ENCODE results near the gene NCAM1.

The NCAM1 gene

DNA sequence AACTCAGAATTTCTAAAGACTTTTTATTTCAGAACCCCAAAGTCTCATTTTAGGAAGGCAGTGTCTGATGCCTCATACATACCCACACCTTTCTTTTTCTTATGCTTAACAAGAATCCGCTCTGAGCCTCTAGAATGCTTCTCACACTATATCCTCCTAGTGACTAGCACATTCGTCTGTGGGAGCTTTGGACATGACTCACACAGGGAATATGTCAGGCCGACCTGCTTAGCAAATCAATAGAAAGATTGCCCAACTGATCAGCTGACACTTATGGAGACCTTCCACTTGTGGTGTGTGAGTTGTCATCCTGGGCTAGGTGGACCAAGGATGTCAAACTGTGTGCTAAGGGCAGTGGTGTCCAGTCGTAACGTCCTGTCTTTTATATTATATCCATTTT, 223.3 kb downstream of the NCAM1 start:
- H3K27ac Mint-ChIP-seq = no peak overlapping the region

DNA sequence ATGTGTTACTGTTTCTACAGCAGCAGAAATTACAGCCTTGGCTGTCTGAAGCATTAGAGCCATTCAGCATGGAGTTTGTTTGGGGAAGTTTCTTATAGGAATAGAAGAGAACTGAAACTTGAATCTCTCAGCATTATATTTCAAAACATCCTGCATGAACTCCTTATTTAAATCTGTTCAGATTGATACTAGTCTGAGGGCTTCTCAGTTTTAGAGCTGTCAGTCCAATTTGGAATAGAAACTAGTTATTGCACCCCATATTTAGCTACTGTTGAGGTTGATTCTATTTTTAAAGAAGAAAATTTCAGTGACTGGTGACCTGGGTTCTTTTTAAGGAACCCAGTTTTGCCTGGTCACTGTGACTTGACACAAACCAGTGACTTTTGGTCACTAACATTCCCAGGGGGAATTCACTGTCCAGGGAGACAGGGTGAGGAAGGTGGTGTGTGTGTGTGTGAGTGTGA, 227.2 kb downstream of the NCAM1 start:
- Mint-ChIP-seq H3K9me3 (no peaks in the 10 kb centered on the region), H3K27ac (no peak overlapping the region), H3K4me3 (no peak overlapping the region), H3K36me3 (ENCODE audit: low read depth) (no peaks in the 10 kb centered on the region), H3K27me3 (ENCODE audit: low read depth) (peaks cover 4% of the 10 kb centered on the region), H3K4me1 (ENCODE audit: low read depth) (no peaks in the 10 kb centered on the region)

More for the DNA sequence above, 223.3 kb downstream of the NCAM1 start:
- Mint-ChIP-seq H3K27me3 (ENCODE audit: low read depth) (no peaks in the 10 kb centered on the region), H3K9me3 (no peaks in the 10 kb centered on the region), H3K36me3 (ENCODE audit: low read depth) (no peaks in the 10 kb centered on the region), H3K4me3 (no peak overlapping the region), H3K4me1 (ENCODE audit: low read depth) (no peaks in the 10 kb centered on the region)

DNA sequence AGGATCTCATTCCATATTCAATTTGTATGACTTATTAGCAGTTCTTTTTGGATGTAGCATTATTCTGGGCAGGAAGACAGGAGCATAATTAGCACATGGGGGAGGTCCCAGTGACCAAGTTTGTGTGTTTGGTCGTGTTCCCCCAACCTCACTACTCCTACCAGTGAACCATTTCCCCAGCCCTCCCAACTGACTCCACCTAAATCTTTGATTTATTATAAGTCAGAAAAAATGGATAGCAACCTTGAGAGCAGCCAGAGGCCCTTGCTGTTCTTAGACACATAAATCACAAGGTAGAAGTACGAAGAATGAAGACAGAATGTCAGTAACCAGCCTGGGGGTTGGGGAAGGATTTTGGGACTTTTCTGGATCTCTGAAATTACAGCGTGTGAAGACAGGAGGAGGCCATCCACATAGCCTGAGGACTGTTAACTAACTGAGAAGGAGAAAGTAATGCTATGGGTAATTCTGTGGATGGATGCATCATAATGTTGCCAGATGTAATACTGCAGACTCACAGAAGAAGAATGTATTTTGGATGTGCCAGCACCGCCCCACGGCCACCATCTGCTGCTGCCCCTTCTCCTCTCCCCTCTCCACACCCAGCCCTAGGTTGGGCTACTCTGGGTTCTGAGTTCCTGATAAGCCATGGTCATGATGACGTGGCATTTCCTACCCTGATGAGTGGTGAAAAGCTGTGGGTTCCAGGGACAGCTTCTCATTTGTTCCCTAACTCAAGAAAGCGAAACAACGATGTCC, 228.9 kb downstream of the NCAM1 start:
- Mint-ChIP-seq H3K4me3 (no peak overlapping the region), H3K9me3 (no peaks in the 10 kb centered on the region), H3K36me3 (ENCODE audit: low read depth) (no peaks in the 10 kb centered on the region), H3K4me1 (ENCODE audit: low read depth) (no peaks in the 10 kb centered on the region), H3K27ac (no peak overlapping the region), H3K27me3 (ENCODE audit: low read depth) (peaks cover 6% of the 10 kb centered on the region)

DNA sequence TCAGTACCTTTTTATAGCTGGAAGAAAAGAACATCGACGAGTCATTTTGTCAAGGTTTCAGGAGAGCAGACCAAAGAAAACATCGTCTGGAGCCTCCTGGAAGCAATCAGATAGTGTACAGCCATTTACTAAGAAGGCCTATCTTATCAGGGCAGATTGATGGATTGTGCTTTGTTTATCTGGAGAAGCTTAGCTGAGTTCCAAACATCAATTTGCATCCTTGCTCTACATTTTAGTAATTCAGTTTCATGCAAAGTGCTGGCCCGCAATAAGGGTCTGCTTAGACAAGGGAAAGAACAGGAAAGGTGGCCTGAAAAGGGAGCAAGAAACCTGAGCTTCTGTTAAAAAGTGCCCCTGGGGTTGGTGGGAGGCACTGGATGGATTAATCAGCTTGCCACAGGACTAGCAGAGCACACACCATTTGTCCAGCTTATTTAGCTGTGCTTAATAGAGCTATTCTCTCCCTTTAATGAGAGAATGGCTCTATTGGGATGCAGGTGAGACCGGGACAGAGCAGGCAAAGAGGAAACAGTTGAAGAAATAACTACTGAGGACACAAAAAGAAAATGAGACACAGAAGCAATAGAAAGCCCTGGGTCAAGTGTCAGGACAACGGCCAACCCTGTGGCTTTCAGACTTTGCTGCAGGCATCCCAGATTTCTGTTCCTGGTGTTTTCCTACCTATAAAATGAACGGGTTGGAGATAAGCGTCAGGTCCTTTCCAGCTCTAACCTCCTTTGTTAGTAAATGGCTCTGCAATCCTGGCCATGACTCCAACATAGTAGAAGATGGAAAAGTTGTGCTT, 231.1 kb downstream of the NCAM1 start:
- Mint-ChIP-seq H3K4me3 (no peak overlapping the region), H3K4me1 (ENCODE audit: low read depth) (no peaks in the 10 kb centered on the region), H3K27ac (no peak overlapping the region), H3K36me3 (ENCODE audit: low read depth) (no peaks in the 10 kb centered on the region), H3K27me3 (ENCODE audit: low read depth) (peaks cover 6% of the 10 kb centered on the region), H3K9me3 (no peaks in the 10 kb centered on the region)

DNA sequence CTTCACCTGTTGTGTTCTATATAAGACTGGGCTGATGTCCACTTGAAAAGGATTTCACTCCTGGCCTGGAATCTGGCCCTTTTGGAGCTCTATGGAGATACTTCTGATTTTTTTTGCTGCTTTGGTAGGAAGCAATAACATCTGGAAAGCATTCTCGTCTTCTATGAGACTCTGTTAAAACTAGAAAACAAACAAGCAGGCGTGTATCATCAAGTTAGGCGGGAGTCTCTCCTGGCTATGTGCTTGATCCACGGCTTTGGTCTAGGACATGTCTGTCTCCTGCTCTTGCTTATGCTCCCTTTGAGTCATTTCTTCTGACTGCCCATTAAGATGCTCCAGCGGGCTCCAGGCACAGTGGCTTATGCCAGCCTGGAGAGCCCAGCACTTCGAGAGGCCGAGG, 231.8 kb downstream of the NCAM1 start:
- Mint-ChIP-seq H3K4me3 (no peak overlapping the region), H3K27me3 (ENCODE audit: low read depth) (peaks cover 8% of the 10 kb centered on the region), H3K27ac (no peak overlapping the region), H3K4me1 (ENCODE audit: low read depth) (no peaks in the 10 kb centered on the region), H3K9me3 (no peaks in the 10 kb centered on the region), H3K36me3 (ENCODE audit: low read depth) (no peaks in the 10 kb centered on the region)

DNA sequence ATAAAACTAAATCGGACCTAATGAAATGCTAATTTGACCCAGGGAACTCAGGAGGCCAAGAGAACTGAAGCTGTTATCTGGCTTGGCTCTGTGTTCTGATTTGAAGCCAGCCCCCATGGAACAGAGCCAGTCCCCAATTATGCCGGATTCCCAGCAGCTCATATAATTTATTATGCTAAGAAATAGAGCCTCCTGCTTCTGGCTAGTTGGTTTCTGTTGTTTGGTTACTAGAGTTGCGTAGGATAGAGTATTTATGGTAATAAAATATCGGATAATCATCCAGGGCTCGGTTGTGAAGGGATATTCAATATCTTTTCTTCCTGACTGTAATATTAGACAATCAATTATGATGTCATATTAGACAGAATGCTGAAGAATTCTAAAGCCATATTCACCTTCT, 232.7 kb downstream of the NCAM1 start:
- Mint-ChIP-seq H3K27me3 (ENCODE audit: low read depth) (peaks cover 9% of the 10 kb centered on the region), H3K9me3 (no peaks in the 10 kb centered on the region), H3K36me3 (ENCODE audit: low read depth) (no peaks in the 10 kb centered on the region), H3K4me1 (ENCODE audit: low read depth) (no peaks in the 10 kb centered on the region), H3K27ac (no peak overlapping the region), H3K4me3 (no peak overlapping the region)

DNA sequence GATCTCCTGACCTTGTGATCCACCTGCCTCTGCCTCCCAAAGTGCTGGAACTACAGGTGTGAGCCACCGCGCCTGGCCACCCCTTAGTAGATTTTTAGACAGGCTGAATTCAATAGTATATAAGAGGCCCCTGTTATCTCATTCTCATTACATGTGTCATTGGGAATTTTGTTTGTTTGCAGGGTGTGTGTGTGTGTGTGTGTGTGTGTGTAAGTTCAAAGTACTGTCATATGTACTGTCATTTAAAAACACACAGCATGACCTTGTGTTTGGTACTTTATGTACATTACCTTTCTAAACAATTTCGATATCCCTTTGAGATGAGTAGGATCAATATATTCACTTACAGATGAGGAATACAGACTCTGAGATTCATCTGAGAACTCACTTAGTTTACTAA, 234.5 kb downstream of the NCAM1 start:
- peaks cover 6% of the 10 kb centered on the region for H3K27me3 Mint-ChIP-seq (ENCODE audit: low read depth)
- H3K4me3 Mint-ChIP-seq = no peak overlapping the region
- no peaks in the 10 kb centered on the region for H3K9me3 Mint-ChIP-seq
- no peak overlapping the region for H3K27ac Mint-ChIP-seq
- no peaks in the 10 kb centered on the region for H3K36me3 Mint-ChIP-seq (ENCODE audit: low read depth)
- H3K4me1 Mint-ChIP-seq (ENCODE audit: low read depth) = no peaks in the 10 kb centered on the region

DNA sequence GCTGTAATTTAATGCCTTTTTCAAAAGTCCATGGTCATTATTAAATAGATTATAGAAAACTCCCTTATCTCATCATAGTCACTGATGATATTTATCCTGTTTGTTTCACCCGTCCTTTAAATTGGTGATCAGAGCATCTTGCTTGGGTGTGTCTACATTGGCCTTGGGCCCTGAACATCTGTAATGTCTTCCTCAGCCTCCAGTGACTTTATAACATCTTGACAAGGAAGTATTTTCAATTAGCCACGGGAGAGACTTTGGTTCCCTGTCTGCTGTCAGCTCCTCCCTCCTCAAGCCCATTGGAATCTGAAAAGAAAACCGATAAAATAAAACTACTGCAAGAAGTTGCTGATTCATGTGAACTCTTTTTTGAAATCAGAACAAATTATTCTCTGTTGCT, 236.2 kb downstream of the NCAM1 start:
- Mint-ChIP-seq H3K27ac (no peak overlapping the region), H3K4me3 (no peak overlapping the region)

DNA sequence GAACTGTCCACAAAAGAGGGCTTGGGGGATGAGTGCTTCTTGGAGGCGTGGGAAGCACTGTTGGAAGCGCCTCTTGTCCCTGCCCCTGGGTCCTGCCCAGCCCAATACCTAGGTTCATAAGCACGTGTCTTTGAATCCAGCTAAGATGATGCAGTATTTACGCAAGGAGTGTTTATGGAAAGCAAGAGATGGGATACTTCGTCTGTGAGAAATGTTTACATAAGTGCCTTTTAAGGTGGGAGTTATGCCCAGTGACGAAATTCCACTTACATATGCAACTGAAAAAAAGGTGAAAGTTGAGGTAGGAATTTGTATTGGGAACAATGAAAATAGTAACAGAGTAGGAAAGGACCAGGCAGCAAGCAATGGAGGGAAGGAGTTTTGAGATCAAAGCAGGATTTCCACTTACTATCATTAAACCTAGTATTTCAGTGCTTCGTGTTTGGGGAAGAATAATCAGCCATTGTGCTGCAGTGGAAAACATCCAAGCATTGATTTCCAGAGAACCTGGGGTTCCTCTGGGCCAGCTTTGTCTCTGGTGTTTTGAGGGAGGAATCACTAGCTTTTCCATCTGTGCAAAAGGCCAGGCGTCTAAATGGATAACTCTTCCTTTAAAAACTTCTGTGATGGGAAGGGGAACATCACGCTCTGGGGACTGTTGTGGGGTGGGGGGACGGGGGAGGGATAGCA, 237.9 kb downstream of the NCAM1 start:
- Mint-ChIP-seq H3K36me3 (ENCODE audit: low read depth) (no peaks in the 10 kb centered on the region), H3K4me3 (no peak overlapping the region), H3K9me3 (no peaks in the 10 kb centered on the region), H3K27ac (no peak overlapping the region), H3K4me1 (ENCODE audit: low read depth) (peaks cover 2% of the 10 kb centered on the region), H3K27me3 (ENCODE audit: low read depth) (peaks cover 6% of the 10 kb centered on the region)

More for the DNA sequence above, 236.2 kb downstream of the NCAM1 start:
- Mint-ChIP-seq H3K9me3 (no peaks in the 10 kb centered on the region), H3K36me3 (ENCODE audit: low read depth) (no peaks in the 10 kb centered on the region), H3K4me1 (ENCODE audit: low read depth) (no peaks in the 10 kb centered on the region), H3K27me3 (ENCODE audit: low read depth) (peaks cover 6% of the 10 kb centered on the region)

DNA sequence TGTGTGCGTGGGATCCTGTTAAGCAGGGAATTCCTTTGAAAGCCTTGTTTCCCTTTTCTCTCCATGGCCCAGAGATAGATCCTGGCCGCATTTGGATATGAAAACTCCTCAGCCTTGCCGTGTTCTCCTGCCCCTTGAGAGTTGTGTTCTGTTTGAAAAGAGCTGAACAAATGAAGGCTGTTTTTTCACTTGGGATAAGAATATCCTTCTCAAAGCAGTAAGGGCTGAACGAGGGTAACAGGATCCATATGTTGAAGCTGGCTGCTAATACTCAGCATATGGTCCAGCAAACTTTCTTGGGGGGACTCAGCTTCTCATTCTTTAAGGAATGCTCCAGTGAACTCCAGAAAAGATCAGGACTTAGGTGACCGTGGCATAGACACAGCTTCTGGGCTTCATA, 238.6 kb downstream of the NCAM1 start:
- Mint-ChIP-seq H3K36me3 (ENCODE audit: low read depth) (no peaks in the 10 kb centered on the region), H3K27ac (no peak overlapping the region), H3K9me3 (no peaks in the 10 kb centered on the region), H3K4me3 (no peak overlapping the region), H3K4me1 (ENCODE audit: low read depth) (peaks cover 2% of the 10 kb centered on the region), H3K27me3 (ENCODE audit: low read depth) (peaks cover 3% of the 10 kb centered on the region)

DNA sequence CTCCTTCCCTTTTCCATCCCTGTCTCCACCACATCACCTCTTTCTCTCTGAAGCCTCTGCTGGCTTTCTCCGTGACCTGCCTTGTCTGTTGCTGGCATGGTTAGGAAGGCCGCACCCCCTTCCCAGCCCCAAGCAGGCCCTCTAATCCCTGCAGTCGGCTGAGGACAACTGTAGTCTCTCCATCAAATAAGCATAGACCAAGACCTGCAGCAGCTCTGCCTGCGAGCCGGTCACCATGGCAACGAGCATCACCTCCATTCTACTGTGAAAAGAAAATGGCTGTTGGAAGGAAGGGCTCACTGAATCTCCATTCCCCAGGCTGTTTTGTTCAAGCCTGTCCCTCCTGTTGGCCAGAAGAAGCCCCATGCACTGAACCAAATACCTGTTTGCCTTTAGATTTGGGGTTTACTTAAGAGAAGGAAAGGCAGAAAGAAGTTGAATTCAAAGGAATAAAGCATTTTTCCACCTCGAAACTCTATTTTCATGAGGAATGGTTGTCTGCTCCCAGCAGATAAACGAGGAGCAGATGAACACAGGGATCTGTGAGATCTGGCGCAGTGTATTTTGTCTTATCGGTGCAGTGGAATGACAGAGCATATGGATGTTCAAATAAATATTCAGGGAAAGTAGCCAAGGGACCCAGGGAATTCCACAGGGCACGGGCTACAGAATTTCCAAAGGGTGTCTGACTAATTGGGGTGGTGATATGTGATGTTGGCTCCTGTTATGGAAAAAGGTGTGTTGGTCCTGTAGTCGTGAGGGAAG, 240.0 kb downstream of the NCAM1 start:
- no peaks in the 10 kb centered on the region for H3K36me3 Mint-ChIP-seq (ENCODE audit: low read depth)
- H3K27ac Mint-ChIP-seq = no peak overlapping the region
- H3K9me3 Mint-ChIP-seq = no peaks in the 10 kb centered on the region
- H3K27me3 Mint-ChIP-seq (ENCODE audit: low read depth) = peaks cover 3% of the 10 kb centered on the region
- H3K4me1 Mint-ChIP-seq (ENCODE audit: low read depth) = peaks cover 2% of the 10 kb centered on the region
- no peak overlapping the region for H3K4me3 Mint-ChIP-seq

DNA sequence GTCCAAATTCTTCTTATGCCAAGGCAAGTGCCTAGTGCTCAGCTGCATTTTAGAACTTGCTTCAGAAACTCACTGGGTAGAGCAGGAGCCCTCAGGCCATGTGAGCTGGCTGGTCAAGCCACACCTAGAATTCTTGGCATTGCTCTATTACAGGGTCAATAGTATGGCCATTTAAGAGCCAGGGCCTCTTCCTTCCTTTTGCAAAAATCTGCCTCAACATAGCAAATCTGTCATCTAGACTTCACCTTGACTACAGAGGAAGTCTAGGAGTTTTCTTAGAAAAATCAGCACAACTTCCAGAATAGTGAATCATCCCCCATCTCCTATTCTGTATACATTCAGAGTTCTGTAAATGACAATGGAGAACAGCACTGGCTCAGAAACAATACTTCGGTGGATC, 241.2 kb downstream of the NCAM1 start:
- Mint-ChIP-seq H3K27ac (no peak overlapping the region), H3K27me3 (ENCODE audit: low read depth) (peaks cover 3% of the 10 kb centered on the region), H3K9me3 (no peaks in the 10 kb centered on the region), H3K36me3 (ENCODE audit: low read depth) (no peaks in the 10 kb centered on the region), H3K4me3 (no peak overlapping the region), H3K4me1 (ENCODE audit: low read depth) (peaks cover 2% of the 10 kb centered on the region)

DNA sequence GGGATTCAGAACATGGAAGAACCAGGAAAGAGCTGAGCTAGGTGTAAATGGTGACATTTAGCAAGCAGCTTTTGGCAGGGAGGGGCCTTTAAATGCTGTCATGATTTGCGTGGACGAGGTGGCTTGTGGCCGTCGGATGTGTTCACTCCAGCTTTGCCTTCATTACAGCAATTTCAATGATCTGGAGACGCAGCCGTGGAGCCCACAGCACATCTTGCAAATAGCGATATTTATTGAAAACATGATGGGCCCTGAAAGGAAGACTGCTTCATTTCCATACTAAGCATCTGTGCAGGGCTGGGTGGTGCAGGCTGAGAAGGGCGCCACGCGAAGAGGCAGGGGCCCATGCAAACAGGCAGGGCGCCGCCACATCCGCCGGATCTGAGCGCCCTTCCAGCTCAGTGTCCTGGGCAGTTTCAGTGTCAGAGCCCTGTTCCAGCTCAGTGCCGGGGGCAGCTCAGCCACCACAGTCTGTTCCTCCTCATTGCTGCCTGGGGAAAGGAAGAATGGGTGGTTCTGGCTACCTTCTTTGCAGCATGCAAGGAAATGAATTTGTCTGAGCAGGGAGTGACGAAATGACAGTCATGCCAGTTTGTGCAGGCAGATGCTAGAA, 242.0 kb downstream of the NCAM1 start:
- Mint-ChIP-seq H3K27me3 (ENCODE audit: low read depth) (no peaks in the 10 kb centered on the region), H3K4me3 (no peak overlapping the region), H3K9me3 (no peaks in the 10 kb centered on the region), H3K36me3 (ENCODE audit: low read depth) (no peaks in the 10 kb centered on the region), H3K4me1 (ENCODE audit: low read depth) (peaks cover 2% of the 10 kb centered on the region), H3K27ac (no peak overlapping the region)

DNA sequence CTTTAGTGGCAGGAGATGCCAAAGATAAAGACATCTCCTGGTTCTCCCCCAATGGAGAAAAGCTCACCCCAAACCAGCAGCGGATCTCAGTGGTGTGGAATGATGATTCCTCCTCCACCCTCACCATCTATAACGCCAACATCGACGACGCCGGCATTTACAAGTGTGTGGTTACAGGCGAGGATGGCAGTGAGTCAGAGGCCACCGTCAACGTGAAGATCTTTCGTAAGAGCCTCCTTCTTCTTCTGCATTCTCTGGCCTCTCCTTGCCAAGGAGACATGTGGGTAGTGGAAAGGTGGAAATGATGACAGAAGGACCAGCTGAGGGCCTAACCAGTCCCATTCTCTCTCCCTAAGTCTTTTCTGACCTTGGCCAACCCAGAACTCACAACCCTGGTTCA, 243.1 kb downstream of the NCAM1 start:
- Mint-ChIP-seq H3K27ac (no peak overlapping the region), H3K27me3 (ENCODE audit: low read depth) (no peaks in the 10 kb centered on the region), H3K9me3 (no peaks in the 10 kb centered on the region), H3K4me3 (no peak overlapping the region), H3K36me3 (ENCODE audit: low read depth) (no peaks in the 10 kb centered on the region), H3K4me1 (ENCODE audit: low read depth) (peaks cover 2% of the 10 kb centered on the region)
